ENCODE results near the gene ARX. TPM values are rescaled to one million over a fixed set of nuclear protein-coding genes. Genes with fewer than 3 reads are reported as not detected.

ARX gene
- total RNA-seq, 2 donors from 2014 or later = 0.09 TPM; not detected in 1

GRCh38 chrX:25029288-25029825 lies 13.6 kb upstream of the ARX start:
- no peak overlapping the region for H3K9ac ChIP-seq (ENCODE audit: extremely low read depth, low read length, poor library complexity, severe bottlenecking)
- no peak overlapping the region for H3K27ac ChIP-seq (ENCODE audit: low read depth, low read length)
- H3K27me3 Mint-ChIP-seq (ENCODE audit: insufficient read depth) = peaks cover 35% of the 10 kb centered on the region

GRCh38 chrX:25028726-25029125 lies 13.0 kb upstream of the ARX start:
- no peak overlapping the region for H3K4me3 Mint-ChIP-seq
- Histone ChIP-seq H3K36me3 (ENCODE audit: control insufficient read depth, insufficient read depth, low read length) (no peaks in the 10 kb centered on the region), H3K4me3 (ENCODE audit: low read length) (no peak overlapping the region), H3K4me1 (ENCODE audit: control insufficient read depth, insufficient read depth, low read length) (no peaks in the 10 kb centered on the region), H3K27me3 (ENCODE audit: control insufficient read depth, insufficient read depth, low read length, poor library complexity, severe bottlenecking) (peaks cover 29% of the 10 kb centered on the region), H3K27ac (ENCODE audit: low read depth, low read length) (no peak overlapping the region), H3K9me3 (ENCODE audit: control insufficient read depth, low read length) (no peaks in the 10 kb centered on the region), H3K9ac (ENCODE audit: extremely low read depth, low read length, poor library complexity, severe bottlenecking) (no peak overlapping the region)
- peaks cover 41% of the 10 kb centered on the region for H3K27me3 Mint-ChIP-seq (ENCODE audit: insufficient read depth)
- no peak for DNase-seq
- no peak overlapping the region for H3K27ac Mint-ChIP-seq
- no peak for TF ChIP-seq CTCF (conservative IDR thresholded peaks at IDR 0.05)
- no peaks in the 10 kb centered on the region for H3K9me3 Mint-ChIP-seq
- H3K36me3 Mint-ChIP-seq (ENCODE audit: low read depth) = no peaks in the 10 kb centered on the region
- 81 to 95% methylated on average over 3 to 7 of the region's 7 CpGs for WGBS, 2 experiments (ENCODE audit: insufficient coverage in 1 of 2, insufficient read length in 1 of 2)
- H3K4me1 Mint-ChIP-seq = peaks cover 2% of the 10 kb centered on the region

More at GRCh38 chrX:25029288-25029825, 13.6 kb upstream of the ARX start:
- 90 to 93% methylated on average over 2 to 16 of the region's 16 CpGs for WGBS, 2 experiments (ENCODE audit: insufficient coverage in 1 of 2, insufficient read length in 1 of 2)
- no peak for TF ChIP-seq CTCF (conservative IDR thresholded peaks at IDR 0.05)
- no peak overlapping the region for H3K4me3 ChIP-seq (ENCODE audit: low read length)
- Mint-ChIP-seq H3K9me3 (no peaks in the 10 kb centered on the region), H3K27ac (no peak overlapping the region), H3K4me3 (no peak overlapping the region), H3K4me1 (peaks cover 2% of the 10 kb centered on the region), H3K36me3 (ENCODE audit: low read depth) (no peaks in the 10 kb centered on the region)
- H3K27me3 ChIP-seq (ENCODE audit: control insufficient read depth, insufficient read depth, low read length, poor library complexity, severe bottlenecking) = peaks cover 23% of the 10 kb centered on the region
- no peak for DNase-seq
- no peaks in the 10 kb centered on the region for H3K36me3 ChIP-seq (ENCODE audit: control insufficient read depth, insufficient read depth, low read length)
- H3K9me3 ChIP-seq (ENCODE audit: control insufficient read depth, low read length) = no peaks in the 10 kb centered on the region
- H3K4me1 ChIP-seq (ENCODE audit: control insufficient read depth, insufficient read depth, low read length) = no peaks in the 10 kb centered on the region

- H3K4me3 ChIP-seq (ENCODE audit: low read length) = no peak overlapping the region
- peaks cover 50% of the 10 kb centered on the region for H3K27me3 ChIP-seq (ENCODE audit: control insufficient read depth, insufficient read depth, low read length, poor library complexity, severe bottlenecking)
- TF ChIP-seq CTCF (conservative IDR thresholded peaks at IDR 0.05) = no peak
- Mint-ChIP-seq H3K27me3 (ENCODE audit: insufficient read depth) (peaks cover 63% of the 10 kb centered on the region), H3K27ac (no peak overlapping the region), H3K36me3 (ENCODE audit: low read depth) (no peaks in the 10 kb centered on the region), H3K4me1 (peaks cover 7% of the 10 kb centered on the region), H3K4me3 (no peak overlapping the region), H3K9me3 (no peaks in the 10 kb centered on the region)
- WGBS, 2 experiments (ENCODE audit: insufficient coverage in 1 of 2, insufficient read length in 1 of 2) = 67 to 72% methylated on average over 1 to 6 of the region's 6 CpGs
- DNase-seq = no peak
- no peak overlapping the region for H3K9ac ChIP-seq (ENCODE audit: extremely low read depth, low read length, poor library complexity, severe bottlenecking)
- H3K4me1 ChIP-seq (ENCODE audit: control insufficient read depth, insufficient read depth, low read length) = no peaks in the 10 kb centered on the region
- H3K9me3 ChIP-seq (ENCODE audit: control insufficient read depth, low read length) = no peaks in the 10 kb centered on the region
- no peak overlapping the region for H3K27ac ChIP-seq (ENCODE audit: low read depth, low read length)
- H3K36me3 ChIP-seq (ENCODE audit: control insufficient read depth, insufficient read depth, low read length) = no peaks in the 10 kb centered on the region
Observed at GRCh38 chrX:25026576-25026975, 10.8 kb upstream of the ARX start.

Measured in endodermal cell (in vitro differentiated cells).